Measurements from ENCODE around the gene STON2. TPM values are rescaled to one million over a fixed set of nuclear protein-coding genes. Genes with fewer than 3 reads are reported as not detected.

The STON2 gene
- total and polyA plus RNA-seq, 2 of the 8 experiments (the other 6 are each of a cell fraction or from before 2014, with no cell fraction given): 8.9 to 50.0 TPM

GRCh38 chr14:81310606-81311005 is 89.5 kb downstream of the STON2 start:
- no peak overlapping the region for H3K18ac ChIP-seq (ENCODE audit: extremely low read depth, low read length)
- no peaks in the 10 kb centered on the region for H3K23me2 ChIP-seq (ENCODE audit: low read depth, low read length)
- H3K4ac ChIP-seq (replicated peaks; ENCODE audit: insufficient read length, low read depth, low read length): no peak overlapping the region
- no peak overlapping the region for H3K23ac ChIP-seq (ENCODE audit: insufficient read length)
- H3K4me2 ChIP-seq (ENCODE audit: insufficient read depth in 1 of 2, low read depth in 2 of 2, low read length in 2 of 2): no peak overlapping the region
- H3K4me1 ChIP-seq (replicated peaks in 1 of 4; ENCODE audit: control insufficient read depth in 3 of 4, insufficient read depth in 4 of 4, low read length in 3 of 4): peaks cover 5 to 25% (median 22%) of the 10 kb centered on the region in 4 experiments; a peak in 6 of 7 replicates
- CTCF ChIA-PET (ENCODE audit: partially characterized antibody): interaction anchor here (1.4 to 2.8 kb wide), 3 partner anchors 9 to 106 kb away, joined by 3 to 9 read pairs (median 6); no protein-coding TSS in a partner anchor
- no peaks in the 10 kb centered on the region for H3K9me3 ChIP-seq (ENCODE audit: insufficient read depth in 2 of 2, low read depth in 1 of 2, low read length in 1 of 2)
- no peak for TF ChIP-seq RNF2 (IDR thresholded peaks at IDR 0.05; ENCODE audit: borderline replicate concordance, low read depth, low read length, missing control alignments, poor library complexity, severe bottlenecking)
- TF ChIP-seq JUND (IDR thresholded peaks at IDR 0.05; ENCODE audit: low read length): no peak
- no peak for TF ChIP-seq ZNF274 (IDR thresholded peaks at IDR 0.05; ENCODE audit: borderline replicate concordance, extremely low read depth, low read length)
- no peak for TF ChIP-seq KDM1A (IDR thresholded peaks at IDR 0.05; ENCODE audit: borderline replicate concordance, low read length)
- no peak for TF ChIP-seq NRF1 (IDR thresholded peaks at IDR 0.05; ENCODE audit: low read depth, low read length)
- TF ChIP-seq, protein P1, sequence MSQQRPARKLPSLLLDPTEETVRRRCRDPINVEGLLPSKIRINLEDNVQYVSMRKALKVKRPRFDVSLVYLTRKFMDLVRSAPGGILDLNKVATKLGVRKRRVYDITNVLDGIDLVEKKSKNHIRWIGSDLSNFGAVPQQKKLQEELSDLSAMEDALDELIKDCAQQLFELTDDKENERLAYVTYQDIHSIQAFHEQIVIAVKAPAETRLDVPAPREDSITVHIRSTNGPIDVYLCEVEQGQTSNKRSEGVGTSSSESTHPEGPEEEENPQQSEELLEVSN (IDR thresholded peaks at IDR 0.05): no peak
- TF ChIP-seq, protein P2, sequence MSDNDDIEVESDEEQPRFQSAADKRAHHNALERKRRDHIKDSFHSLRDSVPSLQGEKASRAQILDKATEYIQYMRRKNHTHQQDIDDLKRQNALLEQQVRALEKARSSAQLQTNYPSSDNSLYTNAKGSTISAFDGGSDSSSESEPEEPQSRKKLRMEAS (IDR thresholded peaks at IDR 0.05): no peak
- no peak for TF ChIP-seq CBX8 (IDR thresholded peaks at IDR 0.05; ENCODE audit: borderline replicate concordance, low read depth, low read length)
- no peak for TF ChIP-seq EZH2 (IDR thresholded peaks at IDR 0.05; ENCODE audit: low read depth, low read length, severe bottlenecking)
- no peak overlapping the region for H2BK15ac ChIP-seq (ENCODE audit: low read length)
- H3K27ac ChIP-seq (ENCODE audit: low read depth, low read length): no peak overlapping the region
- H4K5ac ChIP-seq (ENCODE audit: insufficient read length, low read depth, low read length): no peak overlapping the region
- H4K20me1 ChIP-seq (replicated peaks in 1 of 2; ENCODE audit: control insufficient read depth in 1 of 2, insufficient read depth in 2 of 2, low read length in 2 of 2): no peaks in the 10 kb centered on the region
- no peak overlapping the region for H3K56ac ChIP-seq (replicated peaks; ENCODE audit: insufficient read length, low read depth, low read length)
- H2AFZ ChIP-seq (ENCODE audit: low read length): no peak overlapping the region
- DNase-seq (ENCODE audit: low read depth in 1 of 2, low spot score in 2 of 2) (no peak), FAIRE-seq (no peak)
- no peak overlapping the region for H4K91ac ChIP-seq (replicated peaks; ENCODE audit: insufficient read length, low read length)
- H3K4me3 ChIP-seq (ENCODE audit: extremely low read depth in 1 of 4, insufficient read depth in 2 of 4, low read depth in 3 of 4, low read length in 4 of 4): no peak overlapping the region
- no peak overlapping the region for H2BK12ac ChIP-seq (ENCODE audit: low read depth, low read length)
- H2BK120ac ChIP-seq (replicated peaks; ENCODE audit: low read depth, low read length): no peak overlapping the region
- no peak overlapping the region for H2BK20ac ChIP-seq (ENCODE audit: low read length)
- H2AK5ac ChIP-seq (ENCODE audit: low read depth, low read length): no peak overlapping the region
- H2BK5ac ChIP-seq (ENCODE audit: low read depth, low read length): no peak overlapping the region
- WGBS, 2 experiments (ENCODE audit: extremely low coverage in 1 of 2, insufficient coverage in 1 of 2, insufficient read length in 1 of 2, insufficient replicate concordance in 2 of 2, low coverage in 1 of 2, low lambda C conversion rate in 2 of 2, missing lambda C conversion rate in 1 of 2): 81% methylated on average over 4 of the region's 4 CpGs; no CpG with 5 or more reads in 1 of the 2 experiments
- H3K36me3 ChIP-seq (ENCODE audit: control insufficient read depth in 2 of 4, insufficient read depth in 4 of 4, low read length in 3 of 4): no peaks in the 10 kb centered on the region
- H3K27me3 ChIP-seq (replicated peaks in 1 of 4; ENCODE audit: control insufficient read depth in 3 of 4, extremely low read depth in 1 of 4, insufficient read depth in 3 of 4, low read length in 3 of 4): no peaks in the 10 kb centered on the region
- H3K9ac ChIP-seq (replicated peaks in 1 of 4; ENCODE audit: extremely low read depth in 1 of 4, low read depth in 3 of 4, low read length in 3 of 4): no peak overlapping the region
- no peaks in the 10 kb centered on the region for H3K79me1 ChIP-seq (ENCODE audit: low read depth, low read length)
- no peak overlapping the region for H4K8ac ChIP-seq (ENCODE audit: extremely low read depth, insufficient read depth, low read length)
- POLR2A ChIA-PET (ENCODE audit: partially characterized antibody): interaction anchor here (0.6 to 0.7 kb wide), 2 partner anchors 32 to 515 kb away, joined by 3 read pairs; no protein-coding TSS in a partner anchor
- H3K79me2 ChIP-seq (ENCODE audit: control insufficient read depth in 1 of 2, insufficient read depth in 2 of 2, low read length in 2 of 2): peaks cover 0 to 14% of the 10 kb centered on the region in 2 experiments; a peak in 2 of 4 replicates
- H3K14ac ChIP-seq (ENCODE audit: insufficient read length): no peak overlapping the region

All from H1 (cell line).